ENCODE results near the gene LTC4S. TPM values are rescaled to one million over a fixed set of nuclear protein-coding genes. Genes with fewer than 3 reads are reported as not detected.

The LTC4S gene
- total and polyA plus RNA-seq, 9 of the 15 experiments (the other 6 are each of a cell fraction or from before 2014, with no cell fraction given), result 0.17 to 0.77 (median 0.75) TPM; not detected in 6

- TF ChIP-seq TRIM25 (IDR thresholded peaks at IDR 0.05; ENCODE audit: borderline replicate concordance) (no peak), ZNF217 (CRISPR knock-in tag; IDR thresholded peaks at IDR 0.05) (no peak), JUND (IDR thresholded peaks at IDR 0.05; ENCODE audit: borderline replicate concordance, low read depth, low read length) (no peak), JUND (tag; IDR thresholded peaks at IDR 0.05; ENCODE audit: borderline replicate concordance, low read depth, low read length) (no peak), KAT7 (CRISPR knock-in tag; IDR thresholded peaks at IDR 0.05; ENCODE audit: borderline replicate concordance) (no peak), EZH2 (IDR thresholded peaks at IDR 0.05; ENCODE audit: borderline replicate concordance, low read depth, low read length) (no peak)
Observed at GRCh38 chr5:179777456-179777855, 16.3 kb upstream of the LTC4S start (continued).

DNA sequence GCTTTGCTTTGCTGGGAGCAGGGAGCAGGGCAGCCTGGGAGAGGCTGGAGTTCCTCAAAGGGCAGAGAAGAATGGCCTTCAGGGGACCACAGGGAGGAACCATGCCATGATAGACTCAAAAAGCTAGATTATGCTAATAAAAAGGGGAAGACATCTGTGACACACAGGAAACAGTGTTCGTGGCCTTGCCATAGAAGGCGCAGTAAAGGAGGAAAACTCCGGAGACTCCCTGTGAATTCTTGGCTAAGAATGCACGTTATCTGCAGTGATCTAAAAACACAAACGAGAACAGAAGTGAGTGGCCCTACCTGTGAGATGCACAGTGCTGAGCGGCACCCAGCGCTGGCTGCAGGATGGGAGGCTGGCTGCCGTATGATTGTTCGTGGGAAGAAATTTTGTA, 15.9 kb upstream of the LTC4S start:
- peaks cover 0 to 10% of the 10 kb centered on the region in 2 experiments; a peak in 1 of 5 replicates for H3K4me1 ChIP-seq (replicated peaks in 1 of 2; ENCODE audit: control insufficient read depth in 2 of 2, insufficient read depth in 2 of 2, low read length in 2 of 2)
- intact Hi-C loops (cut with micrococcal nuclease) (no loop called here), in situ Hi-C loops (cut with MboI) (no loop called here)
- no peaks in the 10 kb centered on the region for H3K9me3 ChIP-seq (replicated peaks; ENCODE audit: control insufficient read depth, insufficient read depth, low read depth, low read length)
- WGBS (ENCODE audit: insufficient coverage, low coverage, missing lambda C conversion rate), result 90% methylated on average over 7 of the region's 9 CpGs
- DNase-seq (ENCODE audit: extremely low read depth in 1 of 4, low spot score in 3 of 4) (no peak), FAIRE-seq (no peak), ATAC-seq (no peak)
- ChIA-PET CTCF (ENCODE audit: low intra/inter-chr PET ratio) (no interaction called here), POLR2A (interaction anchor here (0.6 to 0.8 kb wide), 3 partner anchors 10 to 569 kb away, joined by 3 read pairs; partner anchors contain the start of gene MRNIP)
- H3K4me2 ChIP-seq (ENCODE audit: insufficient read depth, low read length), result no peak overlapping the region
- no peak overlapping the region for H3K27ac ChIP-seq (ENCODE audit: extremely low read depth, low read depth, low read length)
- no peak for TF ChIP-seq CEBPG (CRISPR knock-in tag; IDR thresholded peaks at IDR 0.05)
- TF ChIP-seq CEBPG (tag; conservative IDR thresholded peaks at IDR 0.05 in 1 of 2, IDR thresholded peaks at IDR 0.05 in 1 of 2), result no peak
- no peak for TF ChIP-seq CXXC5 (CRISPR knock-in tag; IDR thresholded peaks at IDR 0.05)
- TF ChIP-seq SMAD3 (CRISPR knock-in tag; conservative IDR thresholded peaks at IDR 0.05), result no peak
- TF ChIP-seq E2F1 (CRISPR knock-in tag; IDR thresholded peaks at IDR 0.05), result no peak
- no peak for TF ChIP-seq FOXA3 (CRISPR knock-in tag; conservative IDR thresholded peaks at IDR 0.05 in 1 of 2, IDR thresholded peaks at IDR 0.05 in 1 of 2)
- no TSS peak for BruUV-seq (replicated peaks)
- no peaks in the 10 kb centered on the region for H4K20me1 ChIP-seq (replicated peaks; ENCODE audit: control insufficient read depth, insufficient read depth, low read length)
- H3K4me3 ChIP-seq, result no peak overlapping the region
- H3K27me3 ChIP-seq (ENCODE audit: control insufficient read depth in 2 of 2, insufficient read depth in 2 of 2, low read length in 2 of 2), result no peaks in the 10 kb centered on the region
- no peaks in the 10 kb centered on the region for H3K79me2 ChIP-seq (ENCODE audit: control insufficient read depth, insufficient read depth, low read length)
- H3K9ac ChIP-seq (ENCODE audit: insufficient read depth in 1 of 2, low read depth in 2 of 2, low read length in 2 of 2), result no peak overlapping the region
- H2AFZ ChIP-seq (ENCODE audit: low read depth, low read length), result no peak overlapping the region
- peaks cover 8% of the 10 kb centered on the region for H3K9me1 ChIP-seq (ENCODE audit: control insufficient read depth, insufficient read depth, low read length)
- H3K36me3 ChIP-seq (ENCODE audit: control insufficient read depth, insufficient read depth, low read length), result peaks cover 59% of the 10 kb centered on the region

Measured in K562 (cell line).